Hippocampal formation (tissue), 2 donors: Measurements from ENCODE around the gene PIK3R3.
A peak's percentile ranks its signal among the peaks of the same experiment; 100 is the strongest.

Experiments used
- DNase-seq, 2 donors: peaks; one replicate each; lab custom pipeline; 2025; lab: John Stamatoyannopoulos, UW

PIK3R3 gene

DNA sequence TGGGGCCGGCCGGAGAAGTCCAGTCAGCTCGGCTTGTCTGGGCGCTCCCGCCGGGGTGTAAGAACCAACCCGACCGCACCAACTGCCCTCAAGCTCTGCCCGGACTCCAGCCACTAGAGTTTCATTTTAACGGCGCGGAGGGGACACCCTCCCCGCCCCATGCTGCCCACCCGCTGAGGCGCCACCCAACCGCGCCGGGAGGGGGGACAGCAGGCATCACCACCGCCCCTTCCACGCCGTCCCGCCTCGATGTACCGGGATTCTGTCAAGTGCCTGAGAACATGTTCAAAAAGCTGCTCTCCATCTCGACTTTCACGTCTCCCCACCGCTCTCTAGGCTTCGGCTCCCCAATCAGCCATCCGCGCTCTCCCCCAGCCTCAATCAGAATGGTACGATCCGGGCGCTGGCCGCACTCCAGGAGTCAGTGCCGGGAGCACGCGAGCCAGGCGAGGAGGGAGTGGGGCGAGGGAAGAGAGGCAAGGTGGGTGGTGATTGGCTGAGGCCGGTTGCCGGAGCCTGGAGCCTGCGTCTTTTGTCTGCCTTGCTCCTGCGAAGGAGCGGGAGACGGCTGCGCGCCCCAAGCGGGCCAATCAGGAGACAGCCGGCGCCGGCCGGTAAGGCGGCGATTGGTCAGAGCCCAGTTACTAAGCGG is at the start of gene PIK3R3:
PIK3R3 (minus strand) TSS at position 101 of the 652 bp plus-strand sequence. CDS start 677 bp downstream, outside the sequence.
- peak; percentile 96 to 97 for DNase-seq

- DNase-seq: no peak
Observed at GRCh38 chr1:46181343-46182260, 49.2 kb upstream of the PIK3R3 start.

- DNase-seq: peak in 1 of 2 donors; percentile 24
Observed at GRCh38 chr1:46180082-46180616, 47.7 kb upstream of the PIK3R3 start.

DNA sequence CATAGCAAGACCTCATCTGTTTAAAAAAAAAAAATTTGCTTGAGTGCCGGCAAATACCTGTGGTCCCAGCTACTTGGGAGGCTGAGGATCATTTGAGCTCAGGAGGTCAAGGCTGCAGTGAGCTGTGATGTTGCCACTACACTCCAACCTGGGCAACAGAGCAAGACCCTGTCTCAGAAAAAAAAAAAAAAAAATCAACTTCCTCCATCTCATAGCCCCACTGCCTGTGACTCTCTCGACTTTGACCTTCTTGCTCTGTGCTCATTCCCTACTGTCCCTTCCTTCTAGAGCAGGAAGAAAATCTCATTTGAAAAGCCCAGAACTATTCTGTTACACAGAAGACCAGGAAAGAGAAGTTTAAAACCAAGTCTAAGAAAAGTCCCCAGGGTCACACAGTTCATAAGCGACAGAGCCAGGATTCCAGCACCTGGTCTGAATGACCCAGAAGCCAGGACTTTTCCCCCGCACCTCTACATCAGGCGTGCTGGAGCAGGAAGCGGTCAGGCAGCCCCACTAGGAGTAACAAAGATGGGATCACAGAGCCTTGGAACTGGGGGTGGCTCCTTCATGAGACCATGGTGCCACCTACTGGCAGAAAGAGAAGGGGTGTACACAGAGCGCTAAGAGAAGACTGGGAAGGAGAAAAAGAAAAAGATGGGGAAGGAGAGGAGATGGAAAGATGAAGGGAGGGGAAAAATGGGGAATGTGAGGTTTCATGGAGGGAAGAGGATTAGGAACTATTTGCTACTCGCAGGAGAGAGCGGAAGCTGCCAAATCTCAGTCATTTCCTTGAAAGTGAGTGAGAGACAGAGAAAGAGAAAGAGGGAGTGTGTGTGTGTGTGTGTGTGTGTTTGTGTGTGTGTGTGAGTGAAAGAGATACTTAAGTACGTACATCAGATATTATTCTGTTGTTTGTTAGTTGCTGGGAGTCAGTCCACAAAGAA is 47.0 kb upstream of the PIK3R3 start:
- peak; percentile 77 to 87 for DNase-seq

GRCh38 chr1:46176211-46176865 is 43.9 kb upstream of the PIK3R3 start, which contains the start of gene P3R3URF:
Gene P3R3URF (minus strand): TSS chr1:46176488. CDS start chr1:46176471, 17 bp downstream.
- DNase-seq: no peak

DNA sequence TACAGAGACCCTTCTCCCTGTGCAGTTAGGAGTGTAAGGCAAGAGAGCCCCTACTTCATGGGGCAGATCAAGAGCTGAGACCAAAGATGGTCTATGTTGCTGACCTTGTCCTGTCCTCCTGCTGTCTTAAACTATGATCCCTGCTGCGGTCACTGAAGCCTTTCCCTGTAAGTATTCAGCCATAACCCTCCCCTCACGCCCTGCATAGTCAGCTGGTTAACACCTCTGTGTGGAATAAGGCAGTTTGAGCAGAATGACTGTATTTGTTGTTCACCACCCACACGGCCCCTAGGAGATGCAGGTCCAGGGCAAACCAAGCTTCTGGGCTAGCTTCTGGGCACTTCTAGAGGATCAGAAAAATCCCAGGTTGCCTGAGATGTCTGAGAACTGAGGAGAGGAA is 42.8 kb upstream of the PIK3R3 start:
- no peak for DNase-seq

GRCh38 chr1:46174448-46175231 is 42.2 kb upstream of the PIK3R3 start, which contains the start of gene TSPAN1:
Gene TSPAN1 (plus strand): TSS chr1:46175087. CDS start chr1:46181108, 6,021 bp downstream.
- DNase-seq: no peak

- no peak for DNase-seq
Observed at GRCh38 chr1:46173361-46173856, 41.0 kb upstream of the PIK3R3 start.

DNA sequence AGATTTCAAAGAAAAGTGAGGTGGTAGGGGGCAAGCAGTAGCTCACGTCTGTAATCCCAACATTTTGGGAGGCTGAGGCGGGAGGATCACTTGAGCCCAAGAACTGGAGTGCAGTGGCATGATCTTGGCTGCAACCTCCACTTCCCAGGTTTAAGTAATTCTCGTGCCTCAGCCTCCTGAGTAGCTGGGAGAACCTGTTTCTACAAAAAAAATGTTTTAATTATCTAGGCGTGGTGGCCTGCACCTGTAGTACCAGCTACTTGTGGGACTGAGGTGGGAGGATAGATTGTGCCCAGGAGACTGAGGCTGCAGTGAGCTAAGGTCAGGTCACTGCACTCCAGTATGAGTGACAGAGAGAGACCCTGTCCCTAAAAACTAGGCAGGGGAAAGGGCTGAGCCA is 39.9 kb upstream of the PIK3R3 start:
- no peak for DNase-seq

GRCh38 chr1:46171871-46172270 is 39.4 kb upstream of the PIK3R3 start:
- no peak for DNase-seq

GRCh38 chr1:46171351-46171750 is 38.9 kb upstream of the PIK3R3 start:
- DNase-seq: no peak

- no peak for DNase-seq
Observed at GRCh38 chr1:46169811-46170454, 37.5 kb upstream of the PIK3R3 start.

DNA sequence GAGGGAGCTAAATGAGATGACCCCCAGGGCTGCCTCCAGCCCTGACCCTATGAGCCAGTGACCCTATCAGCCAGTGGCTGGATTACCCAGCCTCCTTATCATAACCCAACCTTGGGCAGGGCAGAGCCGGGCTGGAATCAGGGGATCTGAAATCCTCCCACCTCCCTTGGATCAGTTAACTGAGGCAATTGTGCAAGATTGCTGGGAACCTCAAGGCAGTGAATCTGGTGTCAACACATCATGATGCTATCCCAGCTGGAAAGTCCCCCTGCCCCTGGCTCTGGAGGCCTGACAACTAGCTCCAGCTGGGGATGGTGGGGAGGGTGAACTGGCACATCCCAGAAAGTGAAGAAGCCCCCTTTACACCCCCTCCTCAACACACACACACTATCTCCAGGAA is 36.0 kb upstream of the PIK3R3 start:
- no peak for DNase-seq

DNA sequence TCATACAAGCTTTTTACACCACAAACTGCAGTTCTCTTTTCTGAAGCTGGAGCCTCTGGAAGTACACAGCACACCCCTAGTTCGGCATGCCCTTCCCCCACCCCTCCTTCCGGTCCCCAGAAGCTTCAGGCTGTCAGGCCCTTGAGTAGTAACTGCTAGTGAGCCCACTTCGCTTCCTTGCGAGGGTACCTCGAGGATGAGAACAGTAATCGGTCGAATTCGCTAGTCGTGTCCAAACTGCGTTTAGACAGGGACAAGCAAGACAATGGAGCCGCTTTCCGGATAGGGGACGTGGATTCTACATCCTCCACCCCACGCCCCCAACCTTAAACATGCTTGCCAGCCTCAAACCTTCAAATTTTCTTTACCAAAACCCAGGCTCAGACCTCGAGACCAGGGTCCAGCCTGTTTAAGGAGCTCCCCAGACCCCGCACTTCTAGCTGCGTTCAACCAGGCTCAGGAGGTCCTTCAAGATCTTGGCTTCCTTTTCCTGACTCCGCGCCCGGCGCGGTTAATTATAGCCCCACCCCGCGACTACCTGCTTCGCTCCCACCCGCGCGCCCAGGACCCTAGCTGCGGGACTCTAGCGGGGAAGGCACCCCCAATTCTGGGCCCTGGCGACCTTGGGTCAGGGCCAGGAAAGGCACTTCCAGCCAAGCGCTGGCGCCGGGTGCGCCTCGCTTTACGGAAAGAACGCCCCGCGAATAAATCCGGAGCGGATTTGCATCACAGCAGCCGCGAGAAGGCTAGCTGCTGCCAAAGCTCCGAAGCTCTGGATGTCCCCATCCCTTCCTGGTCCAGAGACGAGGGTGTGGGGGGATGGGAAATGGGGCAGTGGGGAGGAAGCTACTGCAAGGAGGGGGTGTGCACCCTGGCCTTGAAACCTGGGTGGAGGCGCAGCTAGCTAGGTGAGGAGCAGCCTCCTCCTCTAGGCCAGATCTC is 34.4 kb upstream of the PIK3R3 start:
- no peak for DNase-seq

DNA sequence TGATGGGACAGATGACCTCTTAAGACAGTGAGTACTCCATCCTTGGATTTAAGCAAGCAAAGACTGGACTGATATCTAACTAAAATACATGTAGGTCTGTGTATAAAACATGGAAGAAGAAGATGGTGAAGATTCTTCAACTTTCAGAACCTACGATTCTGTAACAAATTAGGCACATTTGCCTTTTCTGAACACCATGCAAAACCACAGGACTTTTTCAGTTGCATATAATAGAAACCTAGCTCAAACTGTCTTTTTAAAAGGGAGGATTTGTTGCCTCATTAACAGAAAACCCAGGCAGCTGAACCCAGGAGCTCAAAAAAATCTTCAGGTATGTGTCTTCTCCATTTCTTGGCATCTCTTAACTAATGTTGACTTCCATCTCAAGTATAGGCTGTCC is 27.8 kb upstream of the PIK3R3 start:
- no peak for DNase-seq

GRCh38 chr1:46159516-46159915 is 27.1 kb upstream of the PIK3R3 start:
- no peak for DNase-seq

GRCh38 chr1:46158312-46159281 is 26.2 kb upstream of the PIK3R3 start:
- no peak for DNase-seq
